NCI-H345 (cell line): Measurements from ENCODE around the gene AP1S3.

Experiments
- DNase-seq: peaks from one replicate; lab custom pipeline; 2025; lab: John Stamatoyannopoulos, UW

AP1S3 gene

DNA sequence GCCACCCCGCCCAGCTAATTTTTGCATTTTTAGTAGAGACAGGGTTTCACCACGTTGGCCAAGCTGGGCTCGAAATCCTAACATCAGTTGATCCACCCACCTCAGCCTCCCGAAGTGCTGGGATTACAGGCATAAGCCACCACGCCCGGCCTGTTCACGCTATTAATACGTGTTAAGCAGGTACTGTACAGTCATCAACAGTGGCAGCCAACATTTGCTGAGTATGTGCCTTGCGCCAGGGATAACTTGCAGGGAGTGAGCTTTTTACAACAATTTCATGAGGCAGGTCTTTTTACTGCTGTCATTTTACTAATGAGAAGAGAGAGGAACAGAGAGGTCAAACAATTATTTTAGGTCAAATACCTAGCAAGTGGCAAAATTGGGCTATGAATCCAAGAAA lies 115.2 kb downstream of the AP1S3 start:
- no peak for DNase-seq

GRCh38 chr2:223721746-223722145 lies 115.6 kb downstream of the AP1S3 start:
- no peak for DNase-seq

DNA sequence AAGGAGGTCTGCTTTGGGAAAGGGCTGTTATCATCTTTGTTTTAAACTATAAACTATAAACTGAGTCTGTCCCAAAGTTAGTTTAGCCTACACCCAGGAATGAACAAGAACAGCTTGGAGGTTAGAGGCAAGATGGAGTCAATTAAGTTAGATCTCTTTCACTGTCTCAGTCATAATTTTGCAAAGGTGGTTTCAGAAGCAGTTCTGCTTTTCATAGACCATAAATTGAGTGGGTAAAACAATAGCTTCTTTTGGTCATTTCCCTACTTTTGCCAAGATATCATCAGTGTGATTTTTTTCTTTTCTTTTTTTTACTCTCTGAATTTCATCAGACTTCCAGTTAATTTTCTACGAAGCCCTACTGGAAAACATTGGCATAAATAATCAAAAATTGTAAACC lies 117.0 kb downstream of the AP1S3 start:
- no peak for DNase-seq

GRCh38 chr2:223712642-223713041 lies 124.7 kb downstream of the AP1S3 start:
- no peak for DNase-seq

DNA sequence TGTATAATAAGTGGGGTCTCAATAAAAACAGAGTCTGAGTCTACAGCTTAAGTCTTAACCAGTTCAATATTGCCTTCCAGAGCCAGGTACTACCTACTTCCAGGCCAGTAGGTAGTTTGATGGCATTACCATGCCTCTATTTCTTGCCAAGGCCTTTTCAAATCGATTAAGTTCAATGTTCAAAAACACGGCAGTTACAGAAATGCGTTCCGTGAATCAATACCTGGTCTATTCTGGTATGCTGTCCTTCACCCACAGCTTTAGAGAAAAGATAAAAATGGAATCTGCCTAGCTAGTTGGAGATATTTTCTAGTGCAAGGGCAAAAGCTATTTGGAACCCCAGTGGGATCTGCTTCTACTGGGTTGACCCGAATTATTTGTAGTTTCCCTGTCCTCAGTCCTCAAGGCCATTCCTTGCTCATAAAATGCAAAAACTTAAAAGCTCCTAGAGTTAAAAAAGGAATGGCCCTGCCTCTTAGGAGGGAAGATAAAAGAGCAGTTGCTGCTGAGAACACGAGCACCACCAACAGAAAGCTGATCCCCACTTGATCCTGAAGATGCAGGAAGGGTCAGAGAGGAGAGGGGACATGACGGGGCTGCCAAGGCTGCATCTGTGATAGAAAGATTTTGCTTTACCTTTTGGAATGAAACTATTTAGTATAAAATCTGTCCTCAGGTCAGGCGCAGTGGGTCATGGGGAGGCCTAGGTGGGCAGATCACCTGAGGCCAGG lies 125.6 kb downstream of the AP1S3 start:
- DNase-seq: no peak
